GM23248 (cell line): Measurements from ENCODE around the gene RASA3.

Experiments used
- EZH2 ChIP-seq: fragments of 200-600 bp; sonication (generic); IDR thresholded peaks from 2 replicates; pipeline ENCODE4 v1.6.1; 2018; ENCODE audit warnings: antibody characterized with exemption, mild to moderate bottlenecking; ENCODE audit not compliant: insufficient read depth, poor library complexity, severe bottlenecking
- EZH2phosphoT487 ChIP-seq: fragments of 200-600 bp; sonication (generic); IDR thresholded peaks from 2 replicates; pipeline ENCODE4 v1.6.1; 2018; ENCODE audit warnings: antibody characterized with exemption, moderate library complexity, mild to moderate bottlenecking, low read depth; ENCODE audit not compliant: insufficient read depth

- no peak for TF ChIP-seq EZH2
- TF ChIP-seq EZH2phosphoT487: no peak
These were observed 67.8 kb downstream of the RASA3 start for GRCh38 chr13:114064450-114065140.
